NCI-H1092 (cell line): ENCODE results near the gene PCID2.

ENCODE experiments used
- DNase-seq: peaks from one replicate; lab custom pipeline; 2025; lab: John Stamatoyannopoulos, UW

The PCID2 gene

DNA sequence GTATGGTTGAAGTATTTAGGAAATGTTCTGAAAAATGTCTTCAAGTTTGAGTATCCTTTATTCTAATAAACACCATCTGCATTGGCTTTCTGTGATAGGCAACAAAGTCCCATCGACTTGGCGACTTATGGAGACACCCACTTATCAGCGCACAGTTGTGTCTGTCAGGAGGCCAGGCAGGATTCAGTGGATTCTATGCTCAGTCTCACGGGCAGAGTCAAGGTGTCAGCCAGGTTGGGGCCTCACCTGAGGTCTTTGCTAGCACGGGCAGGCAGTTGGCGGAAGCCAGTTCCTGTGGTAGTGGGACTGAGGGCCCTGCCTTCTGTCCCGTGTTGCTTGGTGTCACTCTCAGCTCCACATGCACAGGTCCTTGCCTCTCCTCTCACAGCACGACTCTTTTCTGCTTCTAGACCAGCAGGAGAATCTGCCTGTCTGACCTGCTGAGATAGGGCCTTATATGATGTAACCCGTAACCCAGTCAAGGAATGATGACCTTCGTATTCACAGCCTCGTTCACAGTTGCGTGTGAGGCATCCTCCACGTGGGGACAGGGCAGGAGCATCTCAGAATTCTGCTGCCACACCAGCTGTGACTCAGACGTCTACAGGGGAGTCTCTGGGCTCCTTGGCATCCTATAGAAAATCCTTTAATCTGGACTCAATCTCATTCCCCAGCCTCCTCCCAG is 10.9 kb upstream of the PCID2 start:
- no peak for DNase-seq

- no peak for DNase-seq
These were observed 10.1 kb upstream of the PCID2 start for GRCh38 chr13:113218586-113218985.

GRCh38 chr13:113216254-113217048 is 8.0 kb upstream of the PCID2 start:
- DNase-seq: no peak

- DNase-seq: no peak
These were observed 3.3 kb upstream of the PCID2 start for GRCh38 chr13:113211774-113212173.

DNA sequence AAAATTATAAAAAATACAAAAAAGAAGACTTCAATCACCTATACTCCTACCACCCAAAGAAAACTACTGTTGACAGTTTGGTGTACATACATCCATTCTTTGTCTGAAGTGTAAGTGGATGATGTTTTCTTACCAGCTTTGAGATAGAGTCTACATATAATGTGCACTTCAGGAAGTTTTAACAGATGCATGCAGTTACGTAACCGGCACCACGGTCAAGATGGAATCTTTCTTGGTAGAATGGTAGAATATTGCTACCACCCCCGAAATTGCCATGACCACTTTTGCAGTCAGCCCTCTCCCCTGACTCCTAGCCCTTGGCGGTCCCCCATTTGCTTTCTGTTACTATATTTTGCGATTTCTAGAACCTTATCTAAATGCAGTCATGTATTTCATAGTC is 2.4 kb upstream of the PCID2 start:
- no peak for DNase-seq

DNA sequence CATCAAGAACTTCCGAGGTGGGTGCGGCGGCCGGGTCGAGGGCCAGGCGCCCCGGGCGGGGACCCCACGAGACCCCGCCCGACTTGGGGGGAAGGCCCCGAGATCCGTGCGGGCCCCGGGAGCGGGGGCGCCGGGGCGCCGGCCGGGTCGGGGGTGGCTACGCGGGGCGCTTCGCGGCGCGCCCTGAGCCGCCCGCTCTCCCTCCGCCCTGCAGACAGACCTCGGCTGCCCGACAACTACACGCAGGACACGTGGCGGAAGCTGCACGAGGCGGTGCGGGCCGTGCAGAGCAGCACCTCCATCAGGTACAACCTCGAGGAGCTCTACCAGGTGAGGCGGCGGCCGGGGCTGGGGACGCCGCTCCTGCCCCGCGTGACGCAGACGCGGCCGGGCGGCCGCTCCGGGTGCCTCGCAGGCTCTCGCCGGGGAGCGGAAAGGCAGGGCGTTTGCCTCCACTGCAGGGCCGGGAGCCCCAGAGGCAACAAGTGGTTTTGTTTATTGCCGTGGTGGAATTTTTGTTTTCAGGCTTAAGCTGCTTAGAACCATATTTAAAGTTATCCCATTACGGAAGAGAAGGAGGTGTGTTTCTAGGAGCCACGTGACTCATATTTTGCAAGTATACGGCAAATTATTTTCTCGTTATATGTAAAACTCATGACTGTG is 1.4 kb upstream of the PCID2 start:
- peak; percentile 11 for DNase-seq

DNA sequence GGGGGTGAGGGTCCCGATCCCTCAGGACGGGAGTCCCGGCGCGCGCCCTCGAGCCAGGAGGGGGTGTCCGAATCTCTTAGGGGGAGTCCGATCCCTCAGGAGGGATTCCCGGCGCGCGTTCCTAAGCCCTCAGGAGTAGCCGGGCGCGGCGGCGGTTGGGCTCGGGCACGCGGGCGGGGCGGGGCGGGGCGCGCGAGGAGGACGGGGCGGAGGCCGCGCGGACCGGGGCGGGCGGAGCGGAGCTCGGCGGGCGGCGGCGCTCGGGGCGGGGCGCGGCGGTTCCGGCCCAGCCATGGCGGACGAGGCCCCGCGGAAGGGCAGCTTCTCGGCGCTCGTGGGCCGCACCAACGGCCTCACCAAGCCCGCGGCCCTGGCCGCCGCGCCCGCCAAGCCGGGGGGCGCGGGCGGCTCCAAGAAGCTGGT is 878 bp upstream of the PCID2 start, which contains the start of gene CUL4A:
TSS of gene CUL4A (plus strand) at position 278 of the 423 bp plus-strand sequence. CDS start at position 293, 15 bp downstream.
- peak; percentile 77 for DNase-seq

DNA sequence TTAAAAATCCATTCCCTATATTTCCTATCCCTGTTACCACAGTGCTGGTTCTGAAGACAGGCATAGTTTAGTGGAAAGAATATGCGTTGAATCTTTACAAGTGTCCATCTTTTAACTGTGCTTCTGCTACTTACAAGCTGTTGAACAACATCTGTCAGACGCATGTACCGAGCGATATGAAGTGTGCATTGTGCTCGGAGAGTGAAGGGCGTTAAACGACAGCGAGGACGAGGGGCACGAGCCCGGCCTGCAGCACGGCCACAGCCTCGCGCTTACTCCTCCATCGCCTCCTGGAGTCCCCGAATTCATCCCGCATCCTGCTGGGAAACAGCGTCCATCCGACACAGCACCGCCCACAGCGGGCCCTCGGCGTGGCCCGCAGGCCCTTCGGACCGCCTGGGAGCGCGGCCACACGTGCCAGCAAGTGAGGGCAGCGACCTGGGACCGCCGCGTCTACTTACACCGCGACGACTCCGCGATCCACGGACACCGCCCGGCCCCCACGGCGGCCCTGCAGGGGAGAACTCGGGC is 514 bp downstream of the PCID2 start:
- no peak for DNase-seq

GRCh38 chr13:113207460-113207859 is 1.0 kb downstream of the PCID2 start:
- no peak for DNase-seq

- DNase-seq: no peak
These were observed 3.0 kb downstream of the PCID2 start for GRCh38 chr13:113205428-113205931.

- DNase-seq: no peak
These were observed 4.1 kb downstream of the PCID2 start for GRCh38 chr13:113204378-113204734.

- no peak for DNase-seq
These were observed 4.7 kb downstream of the PCID2 start for GRCh38 chr13:113203507-113204377.

- DNase-seq: no peak
These were observed 5.6 kb downstream of the PCID2 start for GRCh38 chr13:113202912-113203311.

- no peak for DNase-seq
These were observed 6.7 kb downstream of the PCID2 start for GRCh38 chr13:113201815-113202214.

DNA sequence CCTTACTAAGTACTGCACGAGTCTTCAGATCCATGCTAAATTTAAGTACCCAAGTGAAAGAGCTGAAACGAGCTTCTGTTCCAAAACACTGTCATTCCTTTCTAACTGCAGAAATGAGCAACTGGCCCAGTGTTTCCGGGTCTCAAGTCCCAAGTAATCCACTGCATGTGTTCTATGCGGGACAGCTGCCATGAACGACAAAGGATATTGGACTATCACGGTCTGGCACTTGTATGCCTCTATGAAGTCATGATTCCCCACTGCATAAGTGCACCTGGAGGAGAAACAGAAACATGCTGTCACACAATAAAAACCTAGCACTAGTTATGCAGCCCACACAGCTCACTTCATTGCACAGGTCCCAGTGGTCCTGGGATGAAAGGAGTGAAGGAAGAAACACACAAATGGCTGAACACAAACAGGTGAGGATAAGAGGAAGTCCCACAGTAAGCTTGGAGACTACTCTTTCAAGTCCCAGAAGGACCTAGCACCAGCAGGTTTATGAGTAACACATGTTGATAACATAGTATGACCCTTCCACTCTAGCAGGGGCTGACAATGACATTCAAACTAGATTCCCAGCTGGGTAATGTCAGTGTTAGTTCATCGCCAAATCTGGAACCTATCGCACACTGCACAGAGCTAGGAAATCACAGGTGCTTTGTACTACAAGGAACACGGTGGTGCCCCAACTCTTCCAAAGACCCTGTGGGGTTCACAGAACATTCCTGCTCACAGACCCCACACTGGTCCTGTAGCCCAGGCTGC is 11.3 kb downstream of the PCID2 start:
- DNase-seq: no peak

DNA sequence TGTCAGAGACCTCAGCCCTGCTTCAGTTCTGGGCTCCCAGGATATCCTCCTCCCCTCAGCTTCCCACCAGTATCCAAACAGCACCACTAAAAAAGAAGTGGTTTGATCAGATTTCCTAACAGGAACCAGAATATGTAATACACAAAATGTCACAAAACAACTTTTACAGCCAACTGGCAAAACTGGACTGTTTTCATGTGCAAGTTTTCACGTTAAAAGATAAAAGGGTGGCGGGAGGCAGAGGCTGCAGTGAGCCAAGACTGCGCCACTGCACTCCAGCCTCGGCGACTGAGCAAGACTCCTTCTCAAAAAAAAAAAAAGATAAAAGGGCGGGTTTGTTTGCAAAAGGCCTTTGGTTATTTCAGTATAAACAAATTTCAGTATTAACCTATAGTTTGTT is 13.1 kb downstream of the PCID2 start:
- DNase-seq: no peak

DNA sequence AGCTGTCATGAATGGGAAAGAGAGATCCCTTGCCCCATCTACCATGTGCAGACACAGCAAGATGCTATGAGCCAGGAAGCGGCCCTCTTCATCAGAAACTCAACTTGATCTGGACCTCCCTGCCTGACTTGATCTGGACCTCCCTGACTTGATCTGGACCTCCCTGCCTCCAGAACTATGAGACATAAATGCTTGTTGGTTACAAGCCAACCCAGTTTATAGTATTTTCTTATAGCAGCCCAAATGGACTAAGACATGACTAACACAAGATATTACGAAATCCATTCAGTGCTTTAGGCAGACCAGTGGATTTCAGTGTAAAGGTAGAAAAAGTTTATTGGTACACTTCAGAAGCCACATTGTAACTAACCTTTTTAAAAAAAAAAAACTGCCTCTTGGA is 15.6 kb downstream of the PCID2 start:
- no peak for DNase-seq

GRCh38 chr13:113192279-113192678 is 16.2 kb downstream of the PCID2 start:
- DNase-seq: no peak

GRCh38 chr13:113190181-113190580 is 18.3 kb downstream of the PCID2 start:
- no peak for DNase-seq

GRCh38 chr13:113187883-113188665 is 20.4 kb downstream of the PCID2 start:
- DNase-seq: no peak
